Hematopoietic multipotent progenitor cell treated with erythropoietin and hydrocortisone succinate and interleukin-3 and kit ligand, for 15 days (in vitro differentiated cells): ENCODE measurements around the gene PHF11.
"Not testable (repeated sequence)": the region's sequence is repeated elsewhere in the genome, so short reads cannot be mapped to it uniquely, and the experiment has no call there.

Source experiments
- DNase-seq: peaks from one replicate; pipeline ENCODE4 v3.0.0-alpha.2; 2015; ENCODE audit warnings: low spot score

Gene PHF11

GRCh38 chr13:49495783-49496762 is at the start of gene PHF11:
Gene PHF11 (plus strand): TSS chr13:49495953. CDS start chr13:49496002, 49 bp downstream.
- DNase-seq = peak; percentile 88

- no peak for DNase-seq
Measured at GRCh38 chr13:49446473-49446872, 49.3 kb upstream of the PHF11 start.

GRCh38 chr13:49448753-49449152 is 47.0 kb upstream of the PHF11 start:
- DNase-seq = no peak

GRCh38 chr13:49450105-49450819 is 45.5 kb upstream of the PHF11 start:
- DNase-seq = no peak

- no peak for DNase-seq
Measured at GRCh38 chr13:49452725-49453457, 42.9 kb upstream of the PHF11 start.

GRCh38 chr13:49453465-49453864 is 42.3 kb upstream of the PHF11 start:
- no peak for DNase-seq

- no peak for DNase-seq
Measured at GRCh38 chr13:49454388-49455006, 41.3 kb upstream of the PHF11 start.

GRCh38 chr13:49455007-49455398 is 40.8 kb upstream of the PHF11 start:
- DNase-seq = no peak

GRCh38 chr13:49456156-49456555 is 39.6 kb upstream of the PHF11 start:
- no peak for DNase-seq

GRCh38 chr13:49457221-49457620 is 38.5 kb upstream of the PHF11 start:
- DNase-seq = no peak

GRCh38 chr13:49459580-49459979 is 36.2 kb upstream of the PHF11 start:
- no peak for DNase-seq

GRCh38 chr13:49464085-49464484 is 31.7 kb upstream of the PHF11 start:
- DNase-seq = no peak

- DNase-seq = no peak
Measured at GRCh38 chr13:49464621-49465325, 31.0 kb upstream of the PHF11 start.

- no peak for DNase-seq
Measured at GRCh38 chr13:49466292-49466838, 29.4 kb upstream of the PHF11 start.

GRCh38 chr13:49472186-49472585 is 23.6 kb upstream of the PHF11 start:
- DNase-seq = no peak

GRCh38 chr13:49476529-49476928 is 19.2 kb upstream of the PHF11 start:
- DNase-seq = no peak

GRCh38 chr13:49481788-49482187 is 14.0 kb upstream of the PHF11 start:
- DNase-seq = no peak

- no peak for DNase-seq
Measured at GRCh38 chr13:49488563-49488962, 7.2 kb upstream of the PHF11 start.

GRCh38 chr13:49494645-49495044 is 1.1 kb upstream of the PHF11 start:
- no peak for DNase-seq

GRCh38 chr13:49496837-49497236 is 1.1 kb downstream of the PHF11 start:
- not testable (repeated sequence) for DNase-seq

GRCh38 chr13:49497272-49497671 is 1.5 kb downstream of the PHF11 start:
- DNase-seq = no peak
